ENCODE results near the gene ITGA3. TPM values are rescaled to one million over a fixed set of nuclear protein-coding genes. Genes with fewer than 3 reads are reported as not detected.

Gene ITGA3
- total and polyA plus RNA-seq, 2 of the 13 experiments (the other 11 are each of a cell fraction or from before 2014, with no cell fraction given): 0.48 to 0.69 TPM

DNA sequence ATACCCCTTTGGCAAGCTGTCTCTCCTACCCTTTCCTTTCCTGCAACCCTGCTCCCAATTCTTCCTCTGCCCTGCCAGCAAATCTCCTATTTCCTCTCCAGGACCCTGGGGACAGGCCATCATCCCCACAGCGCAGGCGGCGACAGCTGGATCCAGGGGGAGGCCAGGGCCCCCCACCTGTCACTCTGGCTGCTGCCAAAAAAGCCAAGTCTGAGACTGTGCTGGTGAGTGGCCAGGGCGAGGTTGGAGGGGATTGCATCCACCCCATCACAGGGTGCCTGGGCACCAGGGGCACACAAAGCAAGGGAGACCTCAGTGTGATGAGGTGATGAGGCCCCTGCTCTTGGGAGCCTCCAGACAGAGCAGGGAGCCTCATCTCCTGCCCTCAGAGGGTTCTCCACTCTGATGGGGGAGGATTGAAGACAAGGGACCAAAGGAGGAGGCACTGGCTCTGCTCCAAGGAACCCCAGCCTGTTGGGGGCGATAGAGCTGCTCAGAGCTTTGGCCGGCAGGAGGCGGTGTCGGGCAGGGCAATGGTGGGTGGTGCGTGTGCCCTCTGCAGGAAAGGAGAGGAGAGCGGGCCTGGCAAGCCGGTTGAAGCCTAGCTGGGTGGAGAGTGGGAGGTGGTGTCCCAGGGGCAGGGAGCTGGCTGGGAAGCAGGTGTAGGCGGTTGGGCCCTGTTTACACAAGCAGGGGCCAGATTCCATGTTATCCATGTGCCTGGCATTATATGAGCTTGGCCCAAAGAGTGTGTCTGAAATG, 23.6 kb downstream of the ITGA3 start (continued):
- TF ChIP-seq HNRNPH1 (optimal IDR thresholded peaks at IDR 0.05; ENCODE audit: low read depth, low read length) (no peak), MYPOP (CRISPR knock-in tag; IDR thresholded peaks at IDR 0.05) (no peak), ZSCAN30 (CRISPR knock-in tag; IDR thresholded peaks at IDR 0.05) (no peak), ZNF512B (CRISPR knock-in tag; IDR thresholded peaks at IDR 0.05; ENCODE audit: borderline replicate concordance) (no peak), KDM5A (IDR thresholded peaks at IDR 0.05; ENCODE audit: borderline replicate concordance, low read length) (no peak), ELF1 (CRISPR knock-in tag; IDR thresholded peaks at IDR 0.05) (no peak), GFI1 (CRISPR knock-in tag; IDR thresholded peaks at IDR 0.05; ENCODE audit: borderline replicate concordance) (no peak), HNRNPK (IDR thresholded peaks at IDR 0.05; ENCODE audit: low read depth, low read length, poor library complexity, severe bottlenecking) (no peak), RBAK (CRISPR knock-in tag; IDR thresholded peaks at IDR 0.05) (no peak), TFAP4 (IDR thresholded peaks at IDR 0.05; ENCODE audit: borderline replicate concordance, low read depth) (no peak), ERF (CRISPR knock-in tag; IDR thresholded peaks at IDR 0.05) (peak; percentile 48; the same call in 1 of the 2 replicates), ZNF350 (CRISPR knock-in tag; IDR thresholded peaks at IDR 0.05; ENCODE audit: borderline replicate concordance, low read depth) (peak; percentile 45; the same call in 1 of the 2 replicates), ZNF512 (CRISPR knock-in tag; IDR thresholded peaks at IDR 0.05) (no peak), CEBPB (IDR thresholded peaks at IDR 0.05; ENCODE audit: borderline replicate concordance, low read depth, low read length) (no peak), ZNF251 (CRISPR knock-in tag; IDR thresholded peaks at IDR 0.05) (no peak), ARHGAP35 (CRISPR knock-in tag; IDR thresholded peaks at IDR 0.05; ENCODE audit: borderline replicate concordance) (no peak), ZNF564 (CRISPR knock-in tag; IDR thresholded peaks at IDR 0.05) (no peak), CHCHD3 (CRISPR knock-in tag; IDR thresholded peaks at IDR 0.05) (no peak), ZNF543 (CRISPR knock-in tag; IDR thresholded peaks at IDR 0.05) (no peak), RBFOX2 (IDR thresholded peaks at IDR 0.05; ENCODE audit: low read depth, low read length) (no peak)
- TF ChIP-seq, protein P1, sequence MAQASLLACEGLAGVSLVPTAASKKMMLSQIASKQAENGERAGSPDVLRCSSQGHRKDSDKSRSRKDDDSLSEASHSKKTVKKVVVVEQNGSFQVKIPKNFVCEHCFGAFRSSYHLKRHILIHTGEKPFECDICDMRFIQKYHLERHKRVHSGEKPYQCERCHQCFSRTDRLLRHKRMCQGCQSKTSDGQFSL (CRISPR knock-in tag; IDR thresholded peaks at IDR 0.05): 0 out of 2 replicates have a peak, but pooled peaks have one; percentile 60
- TF ChIP-seq, protein P2, sequence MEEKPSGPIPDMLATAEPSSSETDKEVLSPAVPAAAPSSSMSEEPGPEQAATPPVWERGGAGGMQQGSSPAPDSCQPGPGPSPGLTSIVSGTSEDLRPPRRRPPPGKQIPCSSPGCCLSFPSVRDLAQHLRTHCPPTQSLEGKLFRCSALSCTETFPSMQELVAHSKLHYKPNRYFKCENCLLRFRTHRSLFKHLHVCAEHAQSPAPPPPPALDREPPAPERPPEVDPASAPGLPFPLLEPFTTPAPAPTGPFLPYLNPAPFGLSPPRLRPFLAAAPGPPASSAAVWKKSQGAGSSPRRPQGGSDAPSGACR (CRISPR knock-in tag; IDR thresholded peaks at IDR 0.05): no peak
